NB4 (cell line): ENCODE data around the gene PIR.

ENCODE experiments used
- POLR2A ChIP-seq: IDR thresholded peaks from 2 replicates; pipeline ENCODE4 v1.6.1; 2011; ENCODE audit warnings: mild to moderate bottlenecking; ENCODE audit not compliant: insufficient read length; ENCODE audit errors: extremely low read depth
- TF ChIP-seq, protein P1 (sequence below): IDR thresholded peaks from one replicate; pipeline ENCODE4 v1.5.1; 2012; ENCODE audit warnings: low read depth, low read length
- TF ChIP-seq, protein P2 (sequence below): IDR thresholded peaks from 2 replicates; pipeline ENCODE4 v1.6.1; 2011; ENCODE audit warnings: low read depth, low read length

- TF ChIP-seq, protein P1, sequence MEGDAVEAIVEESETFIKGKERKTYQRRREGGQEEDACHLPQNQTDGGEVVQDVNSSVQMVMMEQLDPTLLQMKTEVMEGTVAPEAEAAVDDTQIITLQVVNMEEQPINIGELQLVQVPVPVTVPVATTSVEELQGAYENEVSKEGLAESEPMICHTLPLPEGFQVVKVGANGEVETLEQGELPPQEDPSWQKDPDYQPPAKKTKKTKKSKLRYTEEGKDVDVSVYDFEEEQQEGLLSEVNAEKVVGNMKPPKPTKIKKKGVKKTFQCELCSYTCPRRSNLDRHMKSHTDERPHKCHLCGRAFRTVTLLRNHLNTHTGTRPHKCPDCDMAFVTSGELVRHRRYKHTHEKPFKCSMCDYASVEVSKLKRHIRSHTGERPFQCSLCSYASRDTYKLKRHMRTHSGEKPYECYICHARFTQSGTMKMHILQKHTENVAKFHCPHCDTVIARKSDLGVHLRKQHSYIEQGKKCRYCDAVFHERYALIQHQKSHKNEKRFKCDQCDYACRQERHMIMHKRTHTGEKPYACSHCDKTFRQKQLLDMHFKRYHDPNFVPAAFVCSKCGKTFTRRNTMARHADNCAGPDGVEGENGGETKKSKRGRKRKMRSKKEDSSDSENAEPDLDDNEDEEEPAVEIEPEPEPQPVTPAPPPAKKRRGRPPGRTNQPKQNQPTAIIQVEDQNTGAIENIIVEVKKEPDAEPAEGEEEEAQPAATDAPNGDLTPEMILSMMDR = no peak
- TF ChIP-seq, protein P2, sequence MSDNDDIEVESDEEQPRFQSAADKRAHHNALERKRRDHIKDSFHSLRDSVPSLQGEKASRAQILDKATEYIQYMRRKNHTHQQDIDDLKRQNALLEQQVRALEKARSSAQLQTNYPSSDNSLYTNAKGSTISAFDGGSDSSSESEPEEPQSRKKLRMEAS = no peak
- no peak for TF ChIP-seq POLR2A
Measured at GRCh38 chrX:15437724-15438123, 55.4 kb downstream of the PIR start.
